AG09309 (cell line): ENCODE measurements around the gene LTO1.

Experiments
- DNase-seq: peaks from one replicate; pipeline ENCODE4 v3.0.0-alpha.2; 2010; ENCODE audit warnings: low read depth
- H3K4me3 ChIP-seq: 2 replicates; pipeline ENCODE4 v1.5.1; 2011; ENCODE audit warnings: mild to moderate bottlenecking, low read depth, low read length, moderate library complexity; ENCODE audit not compliant: control insufficient read depth
- TF ChIP-seq, protein P1 (sequence below): IDR thresholded peaks from 2 replicates; pipeline ENCODE4 v1.5.1; 2011; ENCODE audit warnings: mild to moderate bottlenecking, low read depth, low read length, inconsistent platforms; ENCODE audit not compliant: insufficient read depth, control insufficient read depth; ENCODE audit errors: missing control alignments

The LTO1 gene

DNA sequence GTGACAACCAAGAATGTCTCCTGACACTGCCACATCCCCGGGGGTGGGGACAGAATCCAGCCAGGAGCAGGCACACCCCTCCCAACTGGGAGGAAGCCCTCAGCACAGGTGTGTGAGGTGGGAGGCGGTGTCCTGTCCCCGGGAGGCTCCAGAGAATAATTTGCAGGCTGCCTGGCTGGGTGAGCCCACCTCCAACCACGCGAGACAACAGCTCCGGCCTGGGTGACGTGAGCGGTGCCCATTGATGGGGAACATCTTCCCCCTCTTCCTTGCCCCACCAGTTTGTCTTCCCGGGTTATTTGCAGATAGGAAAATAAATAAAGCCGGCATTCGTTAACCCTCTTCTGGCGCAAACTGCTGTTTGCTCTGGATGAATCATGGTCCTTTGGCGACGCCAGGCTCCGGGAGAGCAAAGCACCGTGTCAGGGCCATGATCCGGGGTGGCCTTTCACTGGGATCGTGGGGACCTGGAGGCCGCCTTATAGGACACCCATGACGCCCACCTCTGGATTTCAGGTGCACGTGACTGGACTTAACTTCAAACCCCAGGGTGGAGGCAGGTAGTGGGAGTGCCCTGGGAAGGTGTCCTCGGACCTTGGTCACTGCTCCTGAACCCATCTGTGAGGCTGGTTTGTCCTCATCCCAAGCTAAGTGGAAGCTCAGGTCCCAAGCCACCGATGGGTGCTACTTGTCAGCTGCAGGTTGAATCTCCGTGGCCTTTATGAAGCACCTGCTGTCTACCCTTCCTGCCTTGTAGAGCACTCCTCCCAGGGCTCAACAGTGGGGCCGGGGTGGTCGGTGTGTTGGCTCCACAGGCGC, 20.3 kb downstream of the LTO1 start:
- H3K4me3 ChIP-seq, result no peak overlapping the region
- TF ChIP-seq, protein P1, sequence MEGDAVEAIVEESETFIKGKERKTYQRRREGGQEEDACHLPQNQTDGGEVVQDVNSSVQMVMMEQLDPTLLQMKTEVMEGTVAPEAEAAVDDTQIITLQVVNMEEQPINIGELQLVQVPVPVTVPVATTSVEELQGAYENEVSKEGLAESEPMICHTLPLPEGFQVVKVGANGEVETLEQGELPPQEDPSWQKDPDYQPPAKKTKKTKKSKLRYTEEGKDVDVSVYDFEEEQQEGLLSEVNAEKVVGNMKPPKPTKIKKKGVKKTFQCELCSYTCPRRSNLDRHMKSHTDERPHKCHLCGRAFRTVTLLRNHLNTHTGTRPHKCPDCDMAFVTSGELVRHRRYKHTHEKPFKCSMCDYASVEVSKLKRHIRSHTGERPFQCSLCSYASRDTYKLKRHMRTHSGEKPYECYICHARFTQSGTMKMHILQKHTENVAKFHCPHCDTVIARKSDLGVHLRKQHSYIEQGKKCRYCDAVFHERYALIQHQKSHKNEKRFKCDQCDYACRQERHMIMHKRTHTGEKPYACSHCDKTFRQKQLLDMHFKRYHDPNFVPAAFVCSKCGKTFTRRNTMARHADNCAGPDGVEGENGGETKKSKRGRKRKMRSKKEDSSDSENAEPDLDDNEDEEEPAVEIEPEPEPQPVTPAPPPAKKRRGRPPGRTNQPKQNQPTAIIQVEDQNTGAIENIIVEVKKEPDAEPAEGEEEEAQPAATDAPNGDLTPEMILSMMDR, result no peak
- DNase-seq, result no peak

DNA sequence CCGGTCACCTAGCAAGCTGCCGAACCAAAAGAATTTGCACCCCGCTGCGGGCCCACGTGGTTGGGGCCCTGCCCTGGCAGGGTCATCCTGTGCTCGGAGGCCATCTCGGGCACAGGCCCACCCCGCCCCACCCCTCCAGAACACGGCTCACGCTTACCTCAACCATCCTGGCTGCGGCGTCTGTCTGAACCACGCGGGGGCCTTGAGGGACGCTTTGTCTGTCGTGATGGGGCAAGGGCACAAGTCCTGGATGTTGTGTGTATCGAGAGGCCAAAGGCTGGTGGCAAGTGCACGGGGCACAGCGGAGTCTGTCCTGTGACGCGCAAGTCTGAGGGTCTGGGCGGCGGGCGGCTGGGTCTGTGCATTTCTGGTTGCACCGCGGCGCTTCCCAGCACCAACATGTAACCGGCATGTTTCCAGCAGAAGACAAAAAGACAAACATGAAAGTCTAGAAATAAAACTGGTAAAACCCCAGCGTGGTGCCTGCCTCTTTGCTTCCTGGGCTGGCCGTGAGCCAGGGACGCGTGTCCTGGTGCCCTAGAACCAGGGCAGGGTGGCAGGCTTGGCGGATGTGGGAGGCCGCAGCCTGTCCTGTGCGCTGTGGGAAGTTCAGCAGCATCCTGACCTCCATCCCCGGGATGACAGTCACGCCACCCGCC, 21.0 kb downstream of the LTO1 start:
- TF ChIP-seq, protein P1, result no peak
- no peak overlapping the region for H3K4me3 ChIP-seq
- no peak for DNase-seq

DNA sequence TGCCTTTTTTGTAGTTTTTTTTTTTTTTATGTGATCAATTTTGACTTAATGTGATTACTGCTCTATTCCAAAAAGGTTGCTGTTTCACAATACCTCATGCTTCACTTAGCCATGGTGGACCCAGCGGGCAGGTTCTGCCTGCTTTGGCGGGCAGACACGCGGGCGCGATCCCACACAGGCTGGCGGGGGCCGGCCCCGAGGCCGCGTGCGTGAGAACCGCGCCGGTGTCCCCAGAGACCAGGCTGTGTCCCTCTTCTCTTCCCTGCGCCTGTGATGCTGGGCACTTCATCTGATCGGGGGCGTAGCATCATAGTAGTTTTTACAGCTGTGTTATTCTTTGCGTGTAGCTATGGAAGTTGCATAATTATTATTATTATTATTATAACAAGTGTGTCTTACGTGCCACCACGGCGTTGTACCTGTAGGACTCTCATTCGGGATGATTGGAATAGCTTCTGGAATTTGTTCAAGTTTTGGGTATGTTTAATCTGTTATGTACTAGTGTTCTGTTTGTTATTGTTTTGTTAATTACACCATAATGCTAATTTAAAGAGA, 21.7 kb downstream of the LTO1 start:
- no peak for DNase-seq
- no peak overlapping the region for H3K4me3 ChIP-seq
- TF ChIP-seq, protein P1, result no peak

DNA sequence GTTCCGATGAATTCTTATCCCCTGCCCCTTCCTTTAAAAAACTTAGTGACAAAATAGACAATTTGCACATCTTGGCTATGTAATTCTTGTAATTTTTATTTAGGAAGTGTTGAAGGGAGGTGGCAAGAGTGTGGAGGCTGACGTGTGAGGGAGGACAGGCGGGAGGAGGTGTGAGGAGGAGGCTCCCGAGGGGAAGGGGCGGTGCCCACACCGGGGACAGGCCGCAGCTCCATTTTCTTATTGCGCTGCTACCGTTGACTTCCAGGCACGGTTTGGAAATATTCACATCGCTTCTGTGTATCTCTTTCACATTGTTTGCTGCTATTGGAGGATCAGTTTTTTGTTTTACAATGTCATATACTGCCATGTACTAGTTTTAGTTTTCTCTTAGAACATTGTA, 22.2 kb downstream of the LTO1 start:
- TF ChIP-seq, protein P1, result no peak
- no peak for DNase-seq
- no peak overlapping the region for H3K4me3 ChIP-seq

DNA sequence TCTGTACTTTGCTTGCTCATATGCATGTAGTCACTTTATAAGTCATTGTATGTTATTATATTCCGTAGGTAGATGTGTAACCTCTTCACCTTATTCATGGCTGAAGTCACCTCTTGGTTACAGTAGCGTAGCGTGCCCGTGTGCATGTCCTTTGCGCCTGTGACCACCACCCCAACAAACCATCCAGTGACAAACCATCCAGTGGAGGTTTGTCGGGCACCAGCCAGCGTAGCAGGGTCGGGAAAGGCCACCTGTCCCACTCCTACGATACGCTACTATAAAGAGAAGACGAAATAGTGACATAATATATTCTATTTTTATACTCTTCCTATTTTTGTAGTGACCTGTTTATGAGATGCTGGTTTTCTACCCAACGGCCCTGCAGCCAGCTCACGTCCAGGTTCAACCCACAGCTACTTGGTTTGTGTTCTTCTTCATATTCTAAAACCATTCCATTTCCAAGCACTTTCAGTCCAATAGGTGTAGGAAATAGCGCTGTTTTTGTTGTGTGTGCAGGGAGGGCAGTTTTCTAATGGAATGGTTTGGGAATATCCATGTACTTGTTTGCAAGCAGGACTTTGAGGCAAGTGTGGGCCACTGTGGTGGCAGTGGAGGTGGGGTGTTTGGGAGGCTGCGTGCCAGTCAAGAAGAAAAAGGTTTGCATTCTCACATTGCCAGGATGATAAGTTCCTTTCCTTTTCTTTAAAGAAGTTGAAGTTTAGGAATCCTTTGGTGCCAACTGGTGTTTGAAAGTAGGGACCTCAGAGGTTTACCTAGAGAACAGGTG, 23.1 kb downstream of the LTO1 start:
- DNase-seq, result no peak
- TF ChIP-seq, protein P1, result no peak
- no peak overlapping the region for H3K4me3 ChIP-seq

DNA sequence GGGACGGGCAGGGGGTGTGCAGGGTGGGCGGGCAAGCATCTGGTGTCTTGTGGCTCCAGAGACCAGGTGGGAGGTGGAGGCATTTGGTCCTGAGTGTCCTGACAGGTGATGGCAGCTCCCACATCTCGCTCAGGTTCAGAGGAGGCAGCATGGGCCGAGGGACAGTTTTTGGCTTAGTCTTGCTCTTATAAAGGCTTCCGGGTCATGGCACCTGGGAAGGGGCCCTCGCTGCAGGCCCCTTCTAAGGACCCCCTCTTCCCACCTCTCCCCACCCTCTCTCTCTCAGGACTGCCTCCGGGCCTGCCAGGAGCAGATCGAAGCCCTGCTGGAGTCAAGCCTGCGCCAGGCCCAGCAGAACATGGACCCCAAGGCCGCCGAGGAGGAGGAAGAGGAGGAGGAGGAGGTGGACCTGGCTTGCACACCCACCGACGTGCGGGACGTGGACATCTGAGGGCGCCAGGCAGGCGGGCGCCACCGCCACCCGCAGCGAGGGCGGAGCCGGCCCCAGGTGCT, 24.3 kb downstream of the LTO1 start:
- DNase-seq, result no peak
- TF ChIP-seq, protein P1, result no peak
- H3K4me3 ChIP-seq, result no peak overlapping the region
